IMR-90 (cell line): ENCODE results near the gene PCSK5. TPM values are rescaled to one million over a fixed set of nuclear protein-coding genes. Genes with fewer than 3 reads are reported as not detected.
"Not testable (repeated sequence)": the region's sequence is repeated elsewhere in the genome, so short reads cannot be mapped to it uniquely, and the experiment has no call there.

Experiments
- ATAC-seq: fragments of 200-7000 bp; cut with Tn5 transposase; 2 replicates; pipeline ENCODE4 v1.9.1; 2020; ENCODE audit warnings: low read depth, mild to moderate bottlenecking, moderate library complexity
- BruUV-seq: library from RNA; stranded (reverse); fragments of 400-500 nt; replicated peaks from 2 replicates; lab custom pipeline; 2021; lab: Mats Ljungman, UMichigan
- CTCF ChIA-PET: fragments of 300-600 bp; formaldehyde crosslinking; extraction: SDS; loops from one replicate; lab custom pipeline; 2021; ENCODE audit warnings: antibody characterized with exemption; lab: Yijun Ruan, JAX
- POLR2A ChIA-PET: fragments of 300-600 bp; sonication (Branson Sonifier 250); formaldehyde crosslinking; loops from one replicate; lab custom pipeline; 2022; ENCODE audit warnings: antibody characterized with exemption; ENCODE audit not compliant: unreplicated experiment; lab: Charles Lee
- DNase-seq: peaks from one replicate; pipeline ENCODE4 v3.0.0; 2013
- H2AFZ ChIP-seq: replicated peaks from 2 replicates; pipeline ENCODE3; 2013; ENCODE audit warnings: low read length, mild to moderate bottlenecking; ENCODE audit not compliant: poor library complexity
- H2AK5ac ChIP-seq: 2 replicates; pipeline ENCODE4 v1.6.1; 2013; ENCODE audit warnings: low read depth, low read length, inconsistent platforms
- H2AK9ac ChIP-seq: replicated peaks from 2 replicates; pipeline ENCODE3; 2013; ENCODE audit warnings: mild to moderate bottlenecking, low read depth, low read length, moderate library complexity; ENCODE audit not compliant: poor library complexity
- H2BK120ac ChIP-seq: 2 replicates; pipeline ENCODE4 v1.6.1; 2013; ENCODE audit warnings: low read depth, low read length, inconsistent platforms
- H2BK15ac ChIP-seq: 3 replicates; pipeline ENCODE4 v1.6.1; 2013; ENCODE audit warnings: low read depth, low read length, inconsistent platforms
- H2BK20ac ChIP-seq: 2 replicates; pipeline ENCODE4 v1.6.1; 2013; ENCODE audit warnings: low read depth, mild to moderate bottlenecking, inconsistent platforms, low read length, moderate library complexity
- H2BK5ac ChIP-seq: 2 replicates; pipeline ENCODE4 v1.6.1; 2013; ENCODE audit warnings: mild to moderate bottlenecking, low read depth, low read length, inconsistent platforms; ENCODE audit not compliant: poor library complexity, severe bottlenecking
- H3K14ac ChIP-seq: replicated peaks from 2 replicates; pipeline ENCODE4 v1.6.1; 2013; ENCODE audit warnings: low read depth, low read length, inconsistent platforms
- H3K18ac ChIP-seq: 2 replicates; pipeline ENCODE4 v1.6.1; 2013; ENCODE audit warnings: low read depth, low read length, control low read depth
- H3K23ac ChIP-seq: 2 replicates; pipeline ENCODE4 v1.6.1; 2013; ENCODE audit warnings: low read depth, low read length, inconsistent platforms
- H3K27ac ChIP-seq: 2 replicates; pipeline ENCODE4 v1.5.1; 2013; ENCODE audit warnings: mild to moderate bottlenecking, control low read depth, low read length; ENCODE audit not compliant: insufficient read depth
- H3K27me3 ChIP-seq: 2 replicates; pipeline ENCODE4 v1.6.1; 2013; ENCODE audit warnings: low read length; ENCODE audit not compliant: control insufficient read depth, insufficient read depth
- H3K36me3 ChIP-seq: 2 replicates; pipeline ENCODE4 v1.6.1; 2013; ENCODE audit warnings: low read length, mixed read lengths; ENCODE audit not compliant: control insufficient read depth, insufficient read depth
- H3K4ac ChIP-seq: 2 replicates; pipeline ENCODE4 v1.6.1; 2013; ENCODE audit warnings: low read depth, low read length, inconsistent platforms
- H3K4me1 ChIP-seq: 2 replicates; pipeline ENCODE4 v1.6.1; 2013; ENCODE audit warnings: low read length, mixed read lengths; ENCODE audit not compliant: control insufficient read depth, insufficient read depth
- H3K4me2 ChIP-seq: 2 replicates; pipeline ENCODE4 v1.6.1; 2013; ENCODE audit warnings: low read depth, mild to moderate bottlenecking, control low read depth, low read length, moderate library complexity
- H3K4me3 ChIP-seq: 2 replicates; pipeline ENCODE4 v1.5.1; 2013; ENCODE audit warnings: low read depth, mild to moderate bottlenecking, control low read depth, low read length, moderate library complexity; ENCODE audit not compliant: insufficient read depth
- H3K56ac ChIP-seq: 2 replicates; pipeline ENCODE4 v1.6.1; 2013; ENCODE audit warnings: low read length, inconsistent platforms; ENCODE audit not compliant: insufficient read depth; ENCODE audit errors: extremely low read depth
- H3K79me1 ChIP-seq, 2 experiments: 2 replicates each; pipeline ENCODE4 v1.6.1; 2013; ENCODE audit warnings: low read length in 2 of 2, inconsistent platforms in 1 of 2, low read depth in 1 of 2
- H3K9ac ChIP-seq: 2 replicates; pipeline ENCODE4 v1.6.1; 2013; ENCODE audit warnings: low read depth, low read length, control low read depth
- H3K9me1 ChIP-seq: 2 replicates; pipeline ENCODE4 v1.6.1; 2013; ENCODE audit warnings: low read length, inconsistent platforms; ENCODE audit not compliant: insufficient read depth
- H3K9me3 ChIP-seq: 2 replicates; pipeline ENCODE4 v1.6.1; 2013; ENCODE audit warnings: low read length; ENCODE audit not compliant: control insufficient read depth, insufficient read depth
- H4K20me1 ChIP-seq: 2 replicates; pipeline ENCODE4 v1.6.1; 2013; ENCODE audit warnings: low read length, inconsistent platforms; ENCODE audit not compliant: insufficient read depth
- H4K5ac ChIP-seq: 2 replicates; pipeline ENCODE4 v1.6.1; 2013; ENCODE audit warnings: mild to moderate bottlenecking, low read depth, low read length, control low read depth
- H4K8ac ChIP-seq, 2 experiments: 2 replicates each; pipeline ENCODE4 v1.6.1; 2013; ENCODE audit warnings: low read depth in 2 of 2, low read length in 2 of 2, control low read depth in 1 of 2, inconsistent platforms in 1 of 2
- H4K91ac ChIP-seq: 2 replicates; pipeline ENCODE4 v1.6.1; 2013; ENCODE audit warnings: low read depth, low read length, inconsistent platforms; ENCODE audit not compliant: insufficient read depth
- WGBS, 2 experiments: methylation state at CpG; one replicate each; pipeline versions ENCODE4 v1.1.5 to v1.1.7; 2013; ENCODE audit warnings: missing lambda C conversion rate in 2 of 2; ENCODE audit not compliant: insufficient read length in 1 of 2; ENCODE audit errors: extremely low coverage in 2 of 2; 5-methylcytosine and 5-hydroxymethylcytosine counted together
- dilution Hi-C: fragments of 300-500 bp; cut with HindIII; formaldehyde crosslinking; loops from one replicate; pipeline ENCODE4 v1.14.3; 2018; ENCODE audit warnings: low sequenced_read_pairs; ENCODE audit not compliant: unreplicated experiment
- in situ Hi-C: fragments of 300-500 bp; cut with MboI; formaldehyde crosslinking; loops from 3 replicates; pipeline ENCODE4 v1.14.3; 2019; ENCODE audit warnings: low sequenced_read_pairs, inconsistent platforms, mixed read lengths
- intact Hi-C: fragments of 100-400 bp; cut with micrococcal nuclease; formaldehyde crosslinking; loops from 2 replicates; pipeline ENCODE4 v1.10.0; 2022
- polyA plus RNA-seq, 3 experiments: library from polyadenylated mRNA; depleted of rRNA; stranded (reverse); fragments of >200 nt; gene quantifications; 2 replicates each; pipeline ENCODE4 v1.2.3, GENCODE V29; 2012; ENCODE audit warnings: low replicate concordance in 1 of 3
- total RNA-seq: library from RNA; depleted of rRNA; stranded (reverse); fragments of >200 nt; gene quantifications from 2 replicates; pipeline ENCODE4 v1.2.3, GENCODE V29; 2012

PCSK5 gene
- total and polyA plus RNA-seq, 2 of the 4 experiments (the other 2 are of a cell fraction), result 1.5 to 3.0 TPM

- H3K23ac ChIP-seq, H2AFZ ChIP-seq, CTCF ChIA-PET, H4K8ac ChIP-seq, H3K4ac ChIP-seq, BruUV-seq, H3K18ac ChIP-seq, H3K56ac ChIP-seq, H4K91ac ChIP-seq, H2AK9ac ChIP-seq, dilution Hi-C loops, H4K20me1 ChIP-seq, H3K9me1 ChIP-seq, H3K4me1 ChIP-seq, intact Hi-C loops, H4K5ac ChIP-seq, H2BK5ac ChIP-seq, DNase-seq, ATAC-seq, H3K14ac ChIP-seq, H3K9ac ChIP-seq, H3K79me1 ChIP-seq, H3K27ac ChIP-seq, H3K4me3 ChIP-seq, H3K36me3 ChIP-seq, POLR2A ChIA-PET, H2BK20ac ChIP-seq, H3K27me3 ChIP-seq, H3K9me3 ChIP-seq, H2AK5ac ChIP-seq, H2BK15ac ChIP-seq, in situ Hi-C loops, H3K4me2 ChIP-seq: not testable (repeated sequence)
- WGBS, 2 experiments, result 80% methylated on average over 1 of the region's 13 CpGs; no CpG with 5 or more reads in 1 of the 2 experiments
- H2BK120ac ChIP-seq, result 0 out of 2 replicates have a peak overlapping the region, but pooled peaks have one; percentile 4
Measured at GRCh38 chr9:76319466-76319865, 429.0 kb downstream of the PCSK5 start.
